B cell (primary cell): Measurements from ENCODE around the gene EPB41L4B. TPM values are rescaled to one million over a fixed set of nuclear protein-coding genes. Genes with fewer than 3 reads are reported as not detected.

ENCODE experiments used
- ATAC-seq: fragments of 200-7000 bp; cut with Tn5 transposase; one replicate; pipeline ENCODE4 v1.10.0; 2021; ENCODE audit warnings: low read depth, mild to moderate bottlenecking, moderate number of reproducible peaks, moderate library complexity
- CTCF ChIA-PET: fragments of 350-600 bp; sonication (Branson Sonifier 250); formaldehyde crosslinking; loops from one replicate; lab custom pipeline; 2021; ENCODE audit warnings: antibody characterized with exemption, inconsistent platforms; lab: Charles Lee
- POLR2A ChIA-PET: fragments of 350-600 bp; sonication (Branson Sonifier 250); formaldehyde crosslinking; loops from one replicate; lab custom pipeline; 2021; ENCODE audit warnings: antibody characterized with exemption; lab: Charles Lee
- DNase-seq: peaks from one replicate; pipeline ENCODE4 v3.0.0; 2013
- H2AFZ ChIP-seq: 2 replicates; pipeline ENCODE4 v1.6.1; 2012; ENCODE audit warnings: mild to moderate bottlenecking, low read depth, low read length; ENCODE audit not compliant: insufficient read depth, poor library complexity, severe bottlenecking
- H3K27ac ChIP-seq, 2 donors: 1 replicate in 1 of 2; 2 replicates in 1 of 2; pipeline ENCODE4 v1.5.1; 2012 to 2013; ENCODE audit warnings: low read length in 2 of 2, mild to moderate bottlenecking in 2 of 2, moderate library complexity in 1 of 2
- H3K27me3 ChIP-seq, 4 experiments: fragments of 200-600 bp in 1 of 4; sonication (generic) in 1 of 4; replicated peaks in 1 of 4; 1 replicate in 2 of 4; 2 replicates in 2 of 4; pipeline versions ENCODE4 v1.6.1 to v1.7.0; 2013 to 2016; ENCODE audit warnings: low read length in 3 of 4, mild to moderate bottlenecking in 2 of 4, mixed read lengths in 1 of 4, moderate library complexity in 1 of 4; ENCODE audit not compliant: insufficient read depth in 4 of 4, control insufficient read depth in 3 of 4; ENCODE audit errors: control extremely low read depth in 1 of 4
- H3K36me3 ChIP-seq, 2 experiments: replicated peaks in 1 of 2; 1 replicate in 1 of 2; 2 replicates in 1 of 2; pipeline versions ENCODE4 v1.6.1 to v1.7.1; 2013; ENCODE audit warnings: low read length in 1 of 2; ENCODE audit not compliant: insufficient read depth in 2 of 2, control insufficient read depth in 1 of 2; ENCODE audit errors: control extremely low read depth in 1 of 2, extremely low read depth in 1 of 2
- H3K4me1 ChIP-seq, 2 donors: fragments of 200-600 bp in 1 of 2; sonication (generic) in 1 of 2; 1 replicate in 1 of 2; 2 replicates in 1 of 2; pipeline versions ENCODE4 v1.5.1 to v1.6.1; 2013 to 2017; ENCODE audit warnings: low read length in 2 of 2; ENCODE audit not compliant: control insufficient read depth in 2 of 2, insufficient read depth in 2 of 2
- H3K4me2 ChIP-seq: replicated peaks from 2 replicates; pipeline ENCODE3; 2012; ENCODE audit warnings: mild to moderate bottlenecking, low read depth, low read length; ENCODE audit not compliant: poor library complexity, severe bottlenecking
- H3K4me3 ChIP-seq, 5 experiments: fragments of 200-600 bp in 1 of 5; sonication (generic) in 1 of 5; 1 replicate in 3 of 5; 2 replicates in 2 of 5; pipeline versions ENCODE4 v1.5.1 to v1.7.0; 2011 to 2016; ENCODE audit warnings: low read length in 4 of 5, mild to moderate bottlenecking in 4 of 5, low read depth in 2 of 5, control low read depth in 1 of 5, moderate library complexity in 1 of 5; ENCODE audit not compliant: insufficient read depth in 1 of 5; ENCODE audit errors: control extremely low read depth in 1 of 5, extremely low read depth in 1 of 5
- H3K79me2 ChIP-seq: fragments of 200-600 bp; sonication (generic); one replicate; pipeline ENCODE4 v1.6.0; 2016; ENCODE audit warnings: low read length; ENCODE audit not compliant: control insufficient read depth, insufficient read depth
- H3K9ac ChIP-seq: fragments of 200-600 bp; sonication (generic); 2 replicates; pipeline ENCODE4 v1.6.1; 2017; ENCODE audit warnings: mild to moderate bottlenecking, low read length, moderate library complexity
- H3K9me3 ChIP-seq, 3 donors: one replicate each; pipeline versions ENCODE4 v1.6.1 to v1.7.1; 2013; ENCODE audit warnings: low read length in 2 of 3; ENCODE audit not compliant: control insufficient read depth in 2 of 3, insufficient read depth in 1 of 3; ENCODE audit errors: control extremely low read depth in 1 of 3
- H4K20me1 ChIP-seq: 2 replicates; pipeline ENCODE4 v1.6.0; 2012; ENCODE audit warnings: mild to moderate bottlenecking, low read length; ENCODE audit not compliant: insufficient read depth, control insufficient read depth, poor library complexity, severe bottlenecking
- H3K27ac Mint-ChIP-seq: one replicate; pipeline ENCODE4 v1.8.0; 2021; ENCODE audit warnings: mixed read lengths
- H3K27me3 Mint-ChIP-seq: one replicate; pipeline ENCODE4 v1.8.0; 2021; ENCODE audit warnings: mixed read lengths
- H3K4me1 Mint-ChIP-seq: one replicate; pipeline ENCODE4 v1.8.0; 2021; ENCODE audit warnings: mixed read lengths
- H3K4me3 Mint-ChIP-seq: one replicate; pipeline ENCODE4 v1.8.0; 2021; ENCODE audit warnings: mixed read lengths
- H3K9me3 Mint-ChIP-seq: one replicate; pipeline ENCODE4 v1.8.0; 2022; ENCODE audit warnings: mixed read lengths; ENCODE audit not compliant: insufficient read depth
- CTCF ChIP-seq: fragments of 200-600 bp; IDR thresholded peaks from one replicate; pipeline ENCODE4 v1.8.0; 2022; ENCODE audit warnings: antibody characterized with exemption, mild to moderate bottlenecking
- EZH2 ChIP-seq: IDR thresholded peaks from 2 replicates; pipeline ENCODE4 v1.6.1; 2012; ENCODE audit warnings: borderline replicate concordance, low read depth, mild to moderate bottlenecking, moderate library complexity, low read length; ENCODE audit not compliant: insufficient read depth, poor library complexity, severe bottlenecking
- WGBS: methylation state at CpG from one replicate; pipeline ENCODE4 v1.1.5; 2013; ENCODE audit warnings: missing lambda C conversion rate; ENCODE audit not compliant: insufficient coverage; 5-methylcytosine and 5-hydroxymethylcytosine counted together
- intact Hi-C: fragments of 100-400 bp; cut with micrococcal nuclease; formaldehyde crosslinking; loops from one replicate; pipeline ENCODE4 v1.10.0; 2022
- polyA plus RNA-seq: library from polyadenylated mRNA; depleted of rRNA; stranded (reverse); fragments of >200 nt; gene quantifications from 2 replicates; pipeline ENCODE4 v1.2.3, GENCODE V29; 2012
- total RNA-seq, 2 donors: library from RNA; stranded (reverse); fragments of 120-200 nt in 1 of 2; gene quantifications; 1 replicate in 1 of 2; 2 replicates in 1 of 2; pipeline versions ENCODE4 v1.2.3 to v1.2.4, GENCODE V29; 2013 to 2022

The EPB41L4B gene
- total and polyA plus RNA-seq, 2 donors (not counting 1 experiment from before 2014, with no cell fraction given) = 2.9 TPM; not detected in 1

- intact Hi-C loops = no loop called here
- Histone ChIP-seq H3K4me1 (no peaks in the 10 kb centered on the region), H3K27ac (no peak overlapping the region), H3K4me3 (no peak overlapping the region), H4K20me1 (no peaks in the 10 kb centered on the region), H3K79me2 (no peaks in the 10 kb centered on the region), H2AFZ (no peak overlapping the region), H3K36me3 (no peaks in the 10 kb centered on the region), H3K27me3 (no peaks in the 10 kb centered on the region), H3K9ac (no peak overlapping the region), H3K9me3 (no peaks in the 10 kb centered on the region), H3K4me2 (no peak overlapping the region)
- no peak for DNase-seq
- ChIA-PET CTCF (no interaction called here), POLR2A (no interaction called here)
- Mint-ChIP-seq H3K27ac (no peak overlapping the region), H3K27me3 (peaks cover 24% of the 10 kb centered on the region), H3K4me1 (no peaks in the 10 kb centered on the region), H3K4me3 (no peak overlapping the region), H3K9me3 (no peaks in the 10 kb centered on the region)
- TF ChIP-seq EZH2 (no peak), CTCF (no peak)
- no peak for ATAC-seq
- no CpG with 5 or more reads among the region's 2 CpGs for WGBS
These were observed 48.1 kb downstream of the EPB41L4B start for GRCh38 chr9:109272745-109273144.

- no peak for DNase-seq
- Histone ChIP-seq H3K4me2 (no peak overlapping the region), H3K27me3 (no peaks in the 10 kb centered on the region), H4K20me1 (no peaks in the 10 kb centered on the region), H3K36me3 (no peaks in the 10 kb centered on the region), H3K9me3 (peaks cover 0 to 2% (median 0%) of the 10 kb centered on the region in 3 donors), H3K79me2 (no peaks in the 10 kb centered on the region), H3K4me3 (no peak overlapping the region), H3K27ac (no peak overlapping the region), H2AFZ (no peak overlapping the region), H3K4me1 (no peaks in the 10 kb centered on the region), H3K9ac (no peak overlapping the region)
- ChIA-PET CTCF (no interaction called here), POLR2A (no interaction called here)
- no peaks in the 10 kb centered on the region for H3K4me1 Mint-ChIP-seq
- intact Hi-C loops = no loop called here
- TF ChIP-seq EZH2 (no peak), CTCF (no peak)
- no peak overlapping the region for H3K4me3 Mint-ChIP-seq
- peaks cover 22% of the 10 kb centered on the region for H3K27me3 Mint-ChIP-seq
- peaks cover 3% of the 10 kb centered on the region for H3K9me3 Mint-ChIP-seq
- 100% methylated on average over 3 of the region's 4 CpGs for WGBS
- ATAC-seq = no peak
- H3K27ac Mint-ChIP-seq = no peak overlapping the region
These were observed 48.8 kb downstream of the EPB41L4B start for GRCh38 chr9:109272045-109272444.
